Pancreas (tissue), 10 donors: ENCODE data around the gene MCRIP1. TPM values are rescaled to one million over a fixed set of nuclear protein-coding genes. Genes with fewer than 3 reads are reported as not detected.

ENCODE experiments used
- ATAC-seq, 4 donors: fragments of 200-7000 bp; cut with Tn5 transposase; one replicate each; pipeline versions ENCODE4 v1.8.0 to v1.9.1; 2020; ENCODE audit warnings: mild to moderate bottlenecking in 4 of 4, moderate library complexity in 4 of 4
- DNase-seq, 6 donors: peaks; one replicate each; pipeline ENCODE4 v3.0.0-alpha.2; 2020
- FAIRE-seq: peaks from 2 replicates; lab custom pipeline; 2012; peaks lifted over from hg19 to GRCh38; lab: Jason Lieb, UNC
- H3K27ac ChIP-seq, 4 donors: fragments of 200-600 bp; sonication (generic); 1 replicate in 3 of 4; 2 replicates in 1 of 4; pipeline versions ENCODE4 v1.5.0 to v1.8.0; 2020
- H3K27me3 ChIP-seq, 4 donors: fragments of 200-600 bp; one replicate each; pipeline ENCODE4 v1.8.0; 2021
- H3K36me3 ChIP-seq, 3 donors: fragments of 200-600 bp; sonication (generic) in 1 of 3; one replicate each; pipeline versions ENCODE4 v1.5.0 to v1.8.0; 2020 to 2021
- H3K4me1 ChIP-seq, 3 donors: fragments of 200-600 bp; one replicate each; pipeline ENCODE4 v1.8.0; 2021
- H3K4me3 ChIP-seq, 4 donors: fragments of 200-600 bp; sonication (generic) in 2 of 4; one replicate each; pipeline versions ENCODE4 v1.5.0 to v1.8.0; 2020 to 2021
- H3K9me3 ChIP-seq, 4 donors: fragments of 200-600 bp; one replicate each; pipeline ENCODE4 v1.8.0; 2021
- CTCF ChIP-seq, 4 donors: fragments of 200-600 bp; sonication (generic) in 3 of 4; IDR thresholded peaks; one replicate each; pipeline versions ENCODE4 v1.5.0 to v1.8.0; 2021; ENCODE audit warnings: antibody characterized with exemption in 4 of 4
- WGBS, 2 donors: extraction: QIAGEN DNeasy Blood & Tissue Kit; methylation state at CpG; one replicate each; pipeline ENCODE4 v1.1.7; 2013; 5-methylcytosine and 5-hydroxymethylcytosine counted together
- intact Hi-C, 3 donors: fragments of 100-400 bp; cut with DNase I; formaldehyde crosslinking; loops; one replicate each; pipeline versions ENCODE4 v1.11.1 to v1.14.2; 2022
- polyA plus RNA-seq, 2 donors: library from polyadenylated mRNA; stranded (reverse); fragments of 200-250 nt; gene quantifications; one replicate each; pipeline ENCODE4 v1.2.3, GENCODE V29; 2013
- total RNA-seq, 6 donors: library from RNA; stranded (reverse); fragmentation: NEBNext Ultra II Directional in 4 of 6; extraction: Animal tissue kit (Norgen Biotek cat#: 25700) in 4 of 6; gene quantifications; one replicate each; pipeline versions ENCODE4 v1.2.1 to v1.2.4, GENCODE V29; 2021 to 2023
- donor health status: healthy with polysubstance abuse.
- donor health status: DM: no; HTN: no; CAD: no; lungs with moderate emphysema.
- donor health status: DM: no; HTN: no; CAD: no.
- donor health status: control.
- donor health status: control.
- donor health status: Bipolar disorder and iron deficiency.
- donor health status: DM: yes; HTN: yes; CAD: no.
- donor health status: DM: no; HTN: no; CAD: no.
- donor health status: DM: no; HTN: no; CAD: no.
- donor health status: DM: yes; HTN: yes; CAD: no.

MCRIP1 gene
- total and polyA plus RNA-seq, 8 donors: 28.9 to 203 (median 55.8) TPM

GRCh38 chr17:81822312-81822637 is 10.8 kb downstream of the MCRIP1 start:
- H3K4me3 ChIP-seq: no peak overlapping the region
- H3K27ac ChIP-seq: peak overlapping the region; percentile 85 to 99 (median 94)
- H3K9me3 ChIP-seq: no peaks in the 10 kb centered on the region
- 88 to 98% methylated on average over 4 to 8 of the region's 8 CpGs for WGBS, 2 donors
- H3K27me3 ChIP-seq: no peaks in the 10 kb centered on the region
- peaks cover 16 to 19% (median 16%) of the 10 kb centered on the region in 3 donors for H3K4me1 ChIP-seq
- no peak for TF ChIP-seq CTCF (IDR thresholded peaks at IDR 0.05)
- DNase-seq: no peak
- intact Hi-C loops: no loop called here
- ATAC-seq: peak in 1 of 4 donors; percentile 2
- H3K36me3 ChIP-seq: peaks cover 0 to 5% (median 0%) of the 10 kb centered on the region in 3 donors
- no peak for FAIRE-seq

- TF ChIP-seq CTCF (IDR thresholded peaks at IDR 0.05): peak; percentile 71 to 81 (median 72)
- H3K4me1 ChIP-seq: peaks cover 16 to 19% (median 16%) of the 10 kb centered on the region in 3 donors
- ATAC-seq (peak; percentile 92 to 96 (median 94)), DNase-seq (peak; percentile 95 to 98 (median 97)), FAIRE-seq (no peak)
- peaks cover 0 to 5% (median 0%) of the 10 kb centered on the region in 3 donors for H3K36me3 ChIP-seq
- WGBS, 2 donors: 17 to 20% methylated on average over 19 to 20 of the region's 20 CpGs
- intact Hi-C loops: no loop called here
- no peak overlapping the region for H3K4me3 ChIP-seq
- no peaks in the 10 kb centered on the region for H3K9me3 ChIP-seq
- H3K27ac ChIP-seq: peak overlapping the region; percentile 85 to 99 (median 94)
- H3K27me3 ChIP-seq: no peaks in the 10 kb centered on the region
Observed at GRCh38 chr17:81821603-81822311, 11.3 kb downstream of the MCRIP1 start.

GRCh38 chr17:81821147-81821546 is 11.9 kb downstream of the MCRIP1 start:
- TF ChIP-seq CTCF (IDR thresholded peaks at IDR 0.05): no peak
- ATAC-seq (peak in 3 of 4 donors; percentile 6 to 11 (median 11)), DNase-seq (peak in 2 of 6 donors; percentile 49 to 74), FAIRE-seq (no peak)
- WGBS, 2 donors: 70 to 81% methylated on average over 8 of the region's 8 CpGs
- peaks cover 0 to 5% (median 0%) of the 10 kb centered on the region in 3 donors for H3K36me3 ChIP-seq
- no peaks in the 10 kb centered on the region for H3K27me3 ChIP-seq
- no peaks in the 10 kb centered on the region for H3K9me3 ChIP-seq
- no peak overlapping the region for H3K4me3 ChIP-seq
- H3K4me1 ChIP-seq: peaks cover 16 to 19% (median 16%) of the 10 kb centered on the region in 3 donors
- intact Hi-C loops: no loop called here
- peak overlapping the region; percentile 85 to 99 (median 94) for H3K27ac ChIP-seq

GRCh38 chr17:81819708-81820107 is 13.4 kb downstream of the MCRIP1 start:
- no peak for TF ChIP-seq CTCF (IDR thresholded peaks at IDR 0.05)

GRCh38 chr17:81817758-81818147 is 15.3 kb downstream of the MCRIP1 start:
- H3K36me3 ChIP-seq: peaks cover 0 to 4% (median 0%) of the 10 kb centered on the region in 3 donors
- DNase-seq (no peak), FAIRE-seq (no peak), ATAC-seq (no peak)
- WGBS, 2 donors: 49 to 59% methylated on average over 7 of the region's 7 CpGs
- H3K4me1 ChIP-seq: peaks cover 16 to 17% (median 16%) of the 10 kb centered on the region in 3 donors
- intact Hi-C loops: no loop called here
- H3K27me3 ChIP-seq: no peaks in the 10 kb centered on the region
- H3K27ac ChIP-seq: no peak overlapping the region
- TF ChIP-seq CTCF (IDR thresholded peaks at IDR 0.05): no peak
- H3K9me3 ChIP-seq: no peaks in the 10 kb centered on the region
- no peak overlapping the region for H3K4me3 ChIP-seq

More at GRCh38 chr17:81819708-81820107, 13.4 kb downstream of the MCRIP1 start:
- H3K36me3 ChIP-seq: peaks cover 0 to 5% (median 0%) of the 10 kb centered on the region in 3 donors
- no peak for ATAC-seq
- FAIRE-seq: no peak
- no peak overlapping the region for H3K4me3 ChIP-seq
- WGBS, 2 donors: 31 to 48% methylated on average over 10 to 13 of the region's 13 CpGs
- peaks cover 16 to 19% (median 16%) of the 10 kb centered on the region in 3 donors for H3K4me1 ChIP-seq
- no peak overlapping the region for H3K27ac ChIP-seq
- intact Hi-C loops: no loop called here
- H3K27me3 ChIP-seq: no peaks in the 10 kb centered on the region
- H3K9me3 ChIP-seq: no peaks in the 10 kb centered on the region
- peak in 1 of 6 donors; percentile 63 for DNase-seq
